Stimulated activated CD4-positive, alpha-beta T cell treated with anti-CD3 and anti-CD28 coated beads, TNF-alpha, amount 100 ng/mL, for 4 hours (primary cell): Measurements from ENCODE around the gene DPEP1.

Source experiments
- DNase-seq, 3 experiments: peaks; one replicate each; pipeline ENCODE4 v3.0.0-alpha.2; 2020; ENCODE audit warnings: low read depth in 3 of 3

DPEP1 gene

DNA sequence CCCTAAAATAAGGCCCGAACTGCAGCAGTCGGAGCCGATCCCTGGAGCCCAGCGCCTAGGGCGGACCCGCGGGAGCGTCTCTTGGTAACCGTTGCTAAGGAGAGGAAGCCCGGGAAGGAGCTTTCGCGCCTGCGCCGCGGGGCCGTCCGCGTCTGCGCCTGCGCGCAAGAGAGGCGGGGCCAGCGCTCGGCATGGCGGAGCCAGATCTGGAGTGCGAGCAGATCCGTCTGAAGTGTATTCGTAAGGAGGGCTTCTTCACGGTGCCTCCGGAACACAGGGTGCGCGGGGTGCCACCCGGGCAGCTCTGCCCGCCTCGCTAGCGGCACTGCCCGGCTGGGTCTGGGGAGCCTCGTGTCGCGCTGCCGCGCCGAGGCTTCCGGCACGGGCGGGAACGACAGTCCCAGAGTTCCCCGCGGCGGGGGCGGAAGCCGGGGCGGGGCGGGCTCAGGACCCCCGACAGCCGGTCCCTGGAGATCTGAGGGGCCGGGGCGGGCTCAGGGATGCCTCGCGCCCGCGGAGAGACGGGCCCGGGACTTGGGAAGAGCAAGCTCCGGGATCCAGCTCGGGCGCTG is 73.2 kb downstream of the DPEP1 start, which contains the start of gene CDK10:
Gene CDK10, plus strand, starts transcription at position 170 of the 572 bp plus-strand sequence. Its CDS starts 22 bp downstream, at position 192.
- peak; percentile 79 to 85 (median 85) for DNase-seq

DNA sequence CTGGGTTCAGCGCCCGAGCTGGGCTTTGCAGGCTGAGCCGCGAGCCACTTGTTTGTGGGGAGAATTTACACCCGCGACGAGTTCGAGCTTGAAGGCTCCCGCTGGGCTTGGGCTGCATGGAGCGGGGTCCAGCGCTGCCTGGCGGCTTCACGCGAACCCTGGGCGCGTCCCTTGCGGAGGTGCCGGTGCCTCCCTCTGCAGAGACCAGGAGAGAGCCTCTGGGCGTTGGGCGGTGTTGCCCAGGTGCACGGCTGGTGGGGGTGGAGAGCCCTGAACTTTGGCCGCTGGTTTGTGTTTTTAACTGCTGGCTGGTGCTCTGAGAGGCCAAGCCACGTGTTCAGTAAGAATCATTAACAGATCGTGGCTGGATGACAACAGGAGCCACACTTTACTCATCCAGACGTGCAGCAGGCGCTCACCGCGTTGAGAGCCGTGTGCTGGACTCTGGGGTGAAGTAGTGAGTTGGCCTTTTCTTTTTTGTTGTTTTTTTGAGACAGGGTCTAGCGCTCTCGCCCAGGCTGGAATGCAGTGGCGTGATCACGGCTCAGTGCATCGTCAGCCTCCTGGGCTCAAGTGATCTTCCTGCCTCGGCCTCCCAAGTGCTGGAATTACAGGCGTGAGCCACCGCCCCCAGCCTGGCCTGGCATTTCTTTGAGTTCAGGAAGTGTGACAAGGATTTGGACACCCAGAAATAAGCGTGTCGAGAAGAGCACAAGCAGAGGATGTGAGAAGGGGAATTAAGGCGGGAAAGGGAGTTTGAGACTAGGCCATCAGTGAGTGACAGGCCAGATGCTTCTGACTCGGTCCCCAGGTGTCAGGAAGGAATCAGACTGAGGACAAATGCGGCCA is 73.9 kb downstream of the DPEP1 start:
- no peak for DNase-seq
